Adrenal gland (tissue), 12 donors: ENCODE measurements around the gene PMEPA1. TPM values are rescaled to one million over a fixed set of nuclear protein-coding genes. Genes with fewer than 3 reads are reported as not detected.

Experiments used
- DNase-seq, 7 donors: peaks; one replicate each; pipeline ENCODE4 v3.0.0-alpha.2; 2019 to 2020
- H3K27ac ChIP-seq, 5 donors: fragments of 200-600 bp; sonication (generic) in 4 of 5; 1 replicate in 3 of 5; 2 replicates in 2 of 5; pipeline versions ENCODE4 v1.5.1 to v1.8.0; 2016 to 2020; ENCODE audit warnings: mild to moderate bottlenecking in 1 of 5
- H3K27me3 ChIP-seq: fragments of 200-600 bp; 2 replicates; pipeline ENCODE4 v1.8.0; 2021
- H3K36me3 ChIP-seq, 2 donors: fragments of 200-600 bp; replicated peaks in 1 of 2; 1 replicate in 1 of 2; 2 replicates in 1 of 2; pipeline versions ENCODE4 v1.5.1 to v1.8.0; 2018 to 2022
- H3K4me1 ChIP-seq, 2 donors: fragments of 200-600 bp; replicated peaks in 1 of 2; 1 replicate in 1 of 2; 2 replicates in 1 of 2; pipeline versions ENCODE4 v1.5.1 to v1.8.0; 2018 to 2021
- H3K4me3 ChIP-seq, 4 donors: fragments of 200-600 bp; sonication (generic) in 3 of 4; one replicate each; pipeline ENCODE4 v1.5.1; 2016 to 2018
- H3K9me3 ChIP-seq, 3 donors: fragments of 200-600 bp; sonication (generic) in 1 of 3; replicated peaks in 1 of 3; 1 replicate in 2 of 3; 2 replicates in 1 of 3; pipeline versions ENCODE4 v1.5.1 to v1.8.0; 2016 to 2021
- CTCF ChIP-seq, 6 experiments: fragments of 450-650 bp in 4 of 6; fragments of 200-600 bp in 2 of 6; sonication (generic) in 1 of 6; IDR thresholded peaks; 1 replicate in 5 of 6; 2 replicates in 1 of 6; pipeline versions ENCODE4 v1.5.1 to v1.8.0; 2016 to 2021; ENCODE audit warnings: antibody characterized with exemption in 6 of 6, mild to moderate bottlenecking in 2 of 6, moderate library complexity in 1 of 6
- POLR2A ChIP-seq, 2 donors: fragments of 450-650 bp; IDR thresholded peaks; one replicate each; pipeline ENCODE4 v1.6.1; 2017; ENCODE audit warnings: antibody characterized with exemption in 2 of 2, mild to moderate bottlenecking in 2 of 2, moderate library complexity in 1 of 2
- WGBS, 4 donors: extraction: QIAGEN DNeasy Blood & Tissue Kit in 2 of 4; methylation state at CpG; one replicate each; pipeline versions ENCODE4 v1.1.5 to v1.1.7; 2013 to 2017; 5-methylcytosine and 5-hydroxymethylcytosine counted together
- intact Hi-C, 2 donors: fragments of 100-400 bp; cut with DNase I; formaldehyde crosslinking; loops; one replicate each; pipeline versions ENCODE4 v1.14.1 to v1.15.0; 2022 to 2023
- polyA plus RNA-seq, 3 donors: library from polyadenylated mRNA; stranded (reverse); fragments of 200-250 nt in 2 of 3; fragments of 350-450 nt in 1 of 3; fragmentation: Illumina TruSeq in 1 of 3; extraction: RNeasy Lipid Tissue Mini Kit (QIAGEN cat#74804) in 1 of 3; gene quantifications; one replicate each; pipeline ENCODE4 v1.2.3, GENCODE V29; 2013 to 2014
- total RNA-seq, 9 donors: library from RNA; depleted of rRNA in 4 of 9; stranded (reverse); fragments of >200 nt in 4 of 9; fragments of 120-200 nt in 1 of 9; fragmentation: NEBNext Ultra II Directional in 1 of 9; extraction: Animal tissue kit (Norgen Biotek cat#: 25700) in 1 of 9; gene quantifications; one replicate each; pipeline versions ENCODE4 v1.1.0 to v1.2.4, GENCODE V29; 2013 to 2023
- donor health status: healthy with polysubstance abuse.
- donor health status: Bipolar disorder and iron deficiency.
- donor health status: DM: yes; HTN: yes; CAD: no.
- donor health status: DM: no; HTN: no; CAD: no.
- donor health status: DM: no; HTN: no; CAD: no.
- donor health status: DM: yes; HTN: yes; CAD: no.

The PMEPA1 gene
- total and polyA plus RNA-seq, 12 donors: 1.2 to 36.0 (median 10.0) TPM

- intact Hi-C loops: no loop called here
- Histone ChIP-seq H3K4me1 (peaks cover 0 to 6% of the 10 kb centered on the region in 2 donors), H3K4me3 (no peak overlapping the region), H3K9me3 (no peaks in the 10 kb centered on the region), H3K27ac (peak overlapping the region in 4 of 5 donors; percentile 19 to 88 (median 58)), H3K27me3 (peaks cover 5% of the 10 kb centered on the region), H3K36me3 (no peaks in the 10 kb centered on the region)
- no peak for DNase-seq
- no peak for TF ChIP-seq CTCF (IDR thresholded peaks at IDR 0.05)
- TF ChIP-seq POLR2A (IDR thresholded peaks at IDR 0.05): no peak
- 83 to 84% (median 83%) methylated on average over 2 of the region's 2 CpGs; no CpG with 5 or more reads in 1 of the 4 donors for WGBS, 4 donors
Observed at GRCh38 chr20:57627339-57627738, 82.5 kb downstream of the PMEPA1 start.

- TF ChIP-seq POLR2A (IDR thresholded peaks at IDR 0.05): no peak
- no peak for TF ChIP-seq CTCF (IDR thresholded peaks at IDR 0.05)
- no peak for DNase-seq
- Histone ChIP-seq H3K36me3 (no peaks in the 10 kb centered on the region), H3K4me3 (no peak overlapping the region), H3K27me3 (peaks cover 4% of the 10 kb centered on the region), H3K27ac (no peak overlapping the region), H3K9me3 (no peaks in the 10 kb centered on the region), H3K4me1 (peaks cover 0 to 6% of the 10 kb centered on the region in 2 donors)
- WGBS, 4 donors: 64 to 73% (median 67%) methylated on average over 2 of the region's 2 CpGs
- intact Hi-C loops: no loop called here
Observed at GRCh38 chr20:57625978-57626377, 83.8 kb downstream of the PMEPA1 start.

- peaks cover 4% of the 10 kb centered on the region for H3K27me3 ChIP-seq
- H3K4me1 ChIP-seq: peaks cover 0 to 6% of the 10 kb centered on the region in 2 donors
- H3K27ac ChIP-seq: no peak overlapping the region
- H3K36me3 ChIP-seq: no peaks in the 10 kb centered on the region
- H3K9me3 ChIP-seq: no peaks in the 10 kb centered on the region
- TF ChIP-seq CTCF (IDR thresholded peaks at IDR 0.05) (no peak), POLR2A (IDR thresholded peaks at IDR 0.05) (no peak)
- H3K4me3 ChIP-seq: no peak overlapping the region
- WGBS, 4 donors: 85 to 94% (median 88%) methylated on average over 7 of the region's 7 CpGs
- DNase-seq: no peak
- intact Hi-C loops: no loop called here
Observed at GRCh38 chr20:57625181-57625958, 84.4 kb downstream of the PMEPA1 start.

- intact Hi-C loops: no loop called here
- no peaks in the 10 kb centered on the region for H3K9me3 ChIP-seq
Observed at GRCh38 chr20:57624124-57624523, 85.7 kb downstream of the PMEPA1 start.

More at GRCh38 chr20:57624124-57624523, 85.7 kb downstream of the PMEPA1 start:
- Histone ChIP-seq H3K36me3 (no peaks in the 10 kb centered on the region), H3K27me3 (peaks cover 4% of the 10 kb centered on the region), H3K27ac (no peak overlapping the region), H3K4me3 (no peak overlapping the region), H3K4me1 (peaks cover 0 to 6% of the 10 kb centered on the region in 2 donors)
- TF ChIP-seq CTCF (IDR thresholded peaks at IDR 0.05) (no peak), POLR2A (IDR thresholded peaks at IDR 0.05) (no peak)
- 89 to 96% (median 94%) methylated on average over 3 of the region's 3 CpGs for WGBS, 4 donors
- no peak for DNase-seq
